IMR-90 (cell line): ENCODE results near the gene EFHC1. TPM values are rescaled to one million over a fixed set of nuclear protein-coding genes. Genes with fewer than 3 reads are reported as not detected.
A peak's percentile ranks its signal among the peaks of the same experiment; 100 is the strongest.
"Not testable (repeated sequence)": the region's sequence is repeated elsewhere in the genome, so short reads cannot be mapped to it uniquely, and the experiment has no call there.

Source experiments
- ATAC-seq: fragments of 200-7000 bp; cut with Tn5 transposase; 2 replicates; pipeline ENCODE4 v1.9.1; 2020; ENCODE audit warnings: low read depth, mild to moderate bottlenecking, moderate library complexity
- BruUV-seq: library from RNA; stranded (reverse); fragments of 400-500 nt; replicated peaks from 2 replicates; lab custom pipeline; 2021; lab: Mats Ljungman, UMichigan
- CTCF ChIA-PET: fragments of 300-600 bp; formaldehyde crosslinking; extraction: SDS; loops from one replicate; lab custom pipeline; 2021; ENCODE audit warnings: antibody characterized with exemption; lab: Yijun Ruan, JAX
- POLR2A ChIA-PET: fragments of 300-600 bp; sonication (Branson Sonifier 250); formaldehyde crosslinking; loops from one replicate; lab custom pipeline; 2022; ENCODE audit warnings: antibody characterized with exemption; ENCODE audit not compliant: unreplicated experiment; lab: Charles Lee
- DNase-seq: peaks from one replicate; pipeline ENCODE4 v3.0.0; 2013
- H2AFZ ChIP-seq: replicated peaks from 2 replicates; pipeline ENCODE3; 2013; ENCODE audit warnings: low read length, mild to moderate bottlenecking; ENCODE audit not compliant: poor library complexity
- H2AK5ac ChIP-seq: 2 replicates; pipeline ENCODE4 v1.6.1; 2013; ENCODE audit warnings: low read depth, low read length, inconsistent platforms
- H2AK9ac ChIP-seq: replicated peaks from 2 replicates; pipeline ENCODE3; 2013; ENCODE audit warnings: mild to moderate bottlenecking, low read depth, low read length, moderate library complexity; ENCODE audit not compliant: poor library complexity
- H2BK120ac ChIP-seq: 2 replicates; pipeline ENCODE4 v1.6.1; 2013; ENCODE audit warnings: low read depth, low read length, inconsistent platforms
- H2BK15ac ChIP-seq: 3 replicates; pipeline ENCODE4 v1.6.1; 2013; ENCODE audit warnings: low read depth, low read length, inconsistent platforms
- H2BK20ac ChIP-seq: 2 replicates; pipeline ENCODE4 v1.6.1; 2013; ENCODE audit warnings: low read depth, mild to moderate bottlenecking, inconsistent platforms, low read length, moderate library complexity
- H2BK5ac ChIP-seq: 2 replicates; pipeline ENCODE4 v1.6.1; 2013; ENCODE audit warnings: mild to moderate bottlenecking, low read depth, low read length, inconsistent platforms; ENCODE audit not compliant: poor library complexity, severe bottlenecking
- H3K14ac ChIP-seq: replicated peaks from 2 replicates; pipeline ENCODE4 v1.6.1; 2013; ENCODE audit warnings: low read depth, low read length, inconsistent platforms
- H3K18ac ChIP-seq: 2 replicates; pipeline ENCODE4 v1.6.1; 2013; ENCODE audit warnings: low read depth, low read length, control low read depth
- H3K23ac ChIP-seq: 2 replicates; pipeline ENCODE4 v1.6.1; 2013; ENCODE audit warnings: low read depth, low read length, inconsistent platforms
- H3K27ac ChIP-seq: 2 replicates; pipeline ENCODE4 v1.5.1; 2013; ENCODE audit warnings: mild to moderate bottlenecking, control low read depth, low read length; ENCODE audit not compliant: insufficient read depth
- H3K27me3 ChIP-seq: 2 replicates; pipeline ENCODE4 v1.6.1; 2013; ENCODE audit warnings: low read length; ENCODE audit not compliant: control insufficient read depth, insufficient read depth
- H3K36me3 ChIP-seq: 2 replicates; pipeline ENCODE4 v1.6.1; 2013; ENCODE audit warnings: low read length, mixed read lengths; ENCODE audit not compliant: control insufficient read depth, insufficient read depth
- H3K4ac ChIP-seq: 2 replicates; pipeline ENCODE4 v1.6.1; 2013; ENCODE audit warnings: low read depth, low read length, inconsistent platforms
- H3K4me1 ChIP-seq: 2 replicates; pipeline ENCODE4 v1.6.1; 2013; ENCODE audit warnings: low read length, mixed read lengths; ENCODE audit not compliant: control insufficient read depth, insufficient read depth
- H3K4me2 ChIP-seq: 2 replicates; pipeline ENCODE4 v1.6.1; 2013; ENCODE audit warnings: low read depth, mild to moderate bottlenecking, control low read depth, low read length, moderate library complexity
- H3K4me3 ChIP-seq: 2 replicates; pipeline ENCODE4 v1.5.1; 2013; ENCODE audit warnings: low read depth, mild to moderate bottlenecking, control low read depth, low read length, moderate library complexity; ENCODE audit not compliant: insufficient read depth
- H3K56ac ChIP-seq: 2 replicates; pipeline ENCODE4 v1.6.1; 2013; ENCODE audit warnings: low read length, inconsistent platforms; ENCODE audit not compliant: insufficient read depth; ENCODE audit errors: extremely low read depth
- H3K79me1 ChIP-seq, 2 experiments: 2 replicates each; pipeline ENCODE4 v1.6.1; 2013; ENCODE audit warnings: low read length in 2 of 2, inconsistent platforms in 1 of 2, low read depth in 1 of 2
- H3K9ac ChIP-seq: 2 replicates; pipeline ENCODE4 v1.6.1; 2013; ENCODE audit warnings: low read depth, low read length, control low read depth
- H3K9me1 ChIP-seq: 2 replicates; pipeline ENCODE4 v1.6.1; 2013; ENCODE audit warnings: low read length, inconsistent platforms; ENCODE audit not compliant: insufficient read depth
- H3K9me3 ChIP-seq: 2 replicates; pipeline ENCODE4 v1.6.1; 2013; ENCODE audit warnings: low read length; ENCODE audit not compliant: control insufficient read depth, insufficient read depth
- H4K20me1 ChIP-seq: 2 replicates; pipeline ENCODE4 v1.6.1; 2013; ENCODE audit warnings: low read length, inconsistent platforms; ENCODE audit not compliant: insufficient read depth
- H4K5ac ChIP-seq: 2 replicates; pipeline ENCODE4 v1.6.1; 2013; ENCODE audit warnings: mild to moderate bottlenecking, low read depth, low read length, control low read depth
- H4K8ac ChIP-seq, 2 experiments: 2 replicates each; pipeline ENCODE4 v1.6.1; 2013; ENCODE audit warnings: low read depth in 2 of 2, low read length in 2 of 2, control low read depth in 1 of 2, inconsistent platforms in 1 of 2
- H4K91ac ChIP-seq: 2 replicates; pipeline ENCODE4 v1.6.1; 2013; ENCODE audit warnings: low read depth, low read length, inconsistent platforms; ENCODE audit not compliant: insufficient read depth
- CHD1 ChIP-seq: IDR thresholded peaks from 2 replicates; pipeline ENCODE4 v1.6.1; 2012; ENCODE audit warnings: low read depth, low read length, improper control_type of control experiment
- CTCF ChIP-seq: conservative IDR thresholded peaks from 2 replicates; pipeline ENCODE4 v1.5.1; 2012; ENCODE audit warnings: mild to moderate bottlenecking, low read depth, low read length, improper control_type of control experiment
- FOS ChIP-seq: fragments of 150-350 bp; IDR thresholded peaks from 2 replicates; pipeline ENCODE4 v1.6.1; 2016; ENCODE audit warnings: low read depth, low read length
- MAFK ChIP-seq: IDR thresholded peaks from 2 replicates; pipeline ENCODE4 v1.6.1; 2012; ENCODE audit warnings: low read depth, low read length, improper control_type of control experiment
- MAZ ChIP-seq: IDR thresholded peaks from 2 replicates; pipeline ENCODE4 v1.6.1; 2012; ENCODE audit warnings: low read depth, mild to moderate bottlenecking, low read length, improper control_type of control experiment, moderate library complexity, borderline replicate concordance
- NFE2L2 ChIP-seq: fragments of 150-350 bp; IDR thresholded peaks from 2 replicates; pipeline ENCODE4 v1.6.1; 2016; ENCODE audit warnings: low read depth, mild to moderate bottlenecking, low read length
- POLR2A ChIP-seq: IDR thresholded peaks from 2 replicates; pipeline ENCODE4 v1.6.1; 2012; ENCODE audit warnings: mild to moderate bottlenecking, low read depth, low read length
- RCOR1 ChIP-seq: IDR thresholded peaks from 2 replicates; pipeline ENCODE4 v1.6.1; 2012; ENCODE audit warnings: mild to moderate bottlenecking, low read length, improper control_type of control experiment; ENCODE audit not compliant: insufficient replicate concordance
- RFX5 ChIP-seq: IDR thresholded peaks from 2 replicates; pipeline ENCODE4 v1.8.0; 2012; ENCODE audit warnings: low read depth, mild to moderate bottlenecking, low read length, moderate library complexity
- SMC3 ChIP-seq: fragments of 150-350 bp; IDR thresholded peaks from 2 replicates; pipeline ENCODE4 v1.6.1; 2016; ENCODE audit warnings: low read depth, mild to moderate bottlenecking, antibody characterized with exemption, low read length, moderate library complexity
- WGBS, 2 experiments: methylation state at CpG; one replicate each; pipeline versions ENCODE4 v1.1.5 to v1.1.7; 2013; ENCODE audit warnings: missing lambda C conversion rate in 2 of 2; ENCODE audit not compliant: insufficient read length in 1 of 2; ENCODE audit errors: extremely low coverage in 2 of 2; 5-methylcytosine and 5-hydroxymethylcytosine counted together
- dilution Hi-C: fragments of 300-500 bp; cut with HindIII; formaldehyde crosslinking; loops from one replicate; pipeline ENCODE4 v1.14.3; 2018; ENCODE audit warnings: low sequenced_read_pairs; ENCODE audit not compliant: unreplicated experiment
- in situ Hi-C: fragments of 300-500 bp; cut with MboI; formaldehyde crosslinking; loops from 3 replicates; pipeline ENCODE4 v1.14.3; 2019; ENCODE audit warnings: low sequenced_read_pairs, inconsistent platforms, mixed read lengths
- intact Hi-C: fragments of 100-400 bp; cut with micrococcal nuclease; formaldehyde crosslinking; loops from 2 replicates; pipeline ENCODE4 v1.10.0; 2022
- polyA plus RNA-seq, 3 experiments: library from polyadenylated mRNA; depleted of rRNA; stranded (reverse); fragments of >200 nt; gene quantifications; 2 replicates each; pipeline ENCODE4 v1.2.3, GENCODE V29; 2012; ENCODE audit warnings: low replicate concordance in 1 of 3
- total RNA-seq: library from RNA; depleted of rRNA; stranded (reverse); fragments of >200 nt; gene quantifications from 2 replicates; pipeline ENCODE4 v1.2.3, GENCODE V29; 2012

EFHC1 gene
- total and polyA plus RNA-seq, 2 of the 4 experiments (the other 2 are of a cell fraction), result 14.0 to 23.0 TPM

- no peak overlapping the region for H3K4me3 ChIP-seq
- H3K79me1 ChIP-seq, result peaks cover 0 to 6% of the 10 kb centered on the region in 2 experiments; a peak in 3 of 4 replicates
- TF ChIP-seq NFE2L2 (no peak), MAZ (no peak), RFX5 (no peak), CTCF (no peak), FOS (no peak), POLR2A (no peak), CHD1 (no peak), SMC3 (no peak), MAFK (no peak), RCOR1 (no peak)
- no peak overlapping the region for H4K8ac ChIP-seq
- no peak overlapping the region for H3K4me2 ChIP-seq
- H4K91ac ChIP-seq, result no peak overlapping the region
- no peak overlapping the region for H3K4ac ChIP-seq
- peak overlapping the region; percentile 44; the same call in 1 of the 2 replicates for H2AK5ac ChIP-seq
- H3K14ac ChIP-seq, result 0 out of 2 replicates have a peak overlapping the region, but pooled peaks have one; percentile 1
- H2AK9ac ChIP-seq, result no peak overlapping the region
- H3K18ac ChIP-seq, result no peak overlapping the region
- intact Hi-C loops, result no loop called here
- no peaks in the 10 kb centered on the region for H4K20me1 ChIP-seq
- H3K23ac ChIP-seq, result no peak overlapping the region
- ATAC-seq (no peak), DNase-seq (peak; percentile 15)
- BruUV-seq, result no TSS peak
- peak overlapping the region; percentile 76; the same call in 2 of the 3 replicates for H2BK15ac ChIP-seq
- H2AFZ ChIP-seq, result no peak overlapping the region
- no peak overlapping the region for H4K5ac ChIP-seq
- no peaks in the 10 kb centered on the region for H3K27me3 ChIP-seq
- in situ Hi-C loops, result no loop called here
- no peaks in the 10 kb centered on the region; the same call in 1 of the 2 replicates for H3K9me1 ChIP-seq
- H2BK20ac ChIP-seq, result 0 out of 2 replicates have a peak overlapping the region, but pooled peaks have one; percentile 38
- no peak overlapping the region for H3K9ac ChIP-seq
- H3K56ac ChIP-seq, result no peak overlapping the region
- H3K27ac ChIP-seq, result no peak overlapping the region
- H3K9me3 ChIP-seq, result no peaks in the 10 kb centered on the region
- H3K4me1 ChIP-seq, result peaks cover 6% of the 10 kb centered on the region
- POLR2A ChIA-PET, result no interaction called here
- dilution Hi-C loops, result no loop called here
- H2BK120ac ChIP-seq, result peak overlapping the region; percentile 5
- CTCF ChIA-PET, result no interaction called here
- H3K36me3 ChIP-seq, result peaks cover 1% of the 10 kb centered on the region; the same call in 1 of the 2 replicates
- no peak overlapping the region for H2BK5ac ChIP-seq
Measured at GRCh38 chr6:52426667-52427066, 6.5 kb downstream of the EFHC1 start.

GRCh38 chr6:52433294-52433693 is 13.2 kb downstream of the EFHC1 start:
- H3K4me1 ChIP-seq, H3K27ac ChIP-seq, H4K20me1 ChIP-seq, H2BK120ac ChIP-seq, in situ Hi-C loops, H3K56ac ChIP-seq, H3K18ac ChIP-seq, H3K9ac ChIP-seq, H4K5ac ChIP-seq, H3K36me3 ChIP-seq, H2AFZ ChIP-seq, H2AK5ac ChIP-seq, H3K79me1 ChIP-seq, POLR2A ChIA-PET, H3K9me1 ChIP-seq, H3K4ac ChIP-seq, dilution Hi-C loops, H4K8ac ChIP-seq, H2BK20ac ChIP-seq, H2AK9ac ChIP-seq, H3K23ac ChIP-seq, ATAC-seq, H4K91ac ChIP-seq, DNase-seq, CTCF ChIA-PET, H2BK5ac ChIP-seq, H3K27me3 ChIP-seq, BruUV-seq, H3K4me3 ChIP-seq, H3K4me2 ChIP-seq, H3K14ac ChIP-seq, H2BK15ac ChIP-seq, H3K9me3 ChIP-seq, intact Hi-C loops: not testable (repeated sequence)
- no CpG with 5 or more reads among the region's 4 CpGs for WGBS, 2 experiments
